SU-DHL-6 (cell line): ENCODE results near the gene RPL18.

Experiments used
- H2AFZ ChIP-seq: fragments of 200-600 bp; sonication (generic); 2 replicates; pipeline ENCODE4 v1.6.1; 2014; ENCODE audit warnings: low read depth, mild to moderate bottlenecking, moderate library complexity, mixed read lengths, antibody characterized with exemption, low read length; ENCODE audit not compliant: severe bottlenecking
- H3F3A ChIP-seq: fragments of 200-600 bp; shearing (Covaris generic); 2 replicates; pipeline ENCODE4 v1.6.0; 2016; ENCODE audit warnings: antibody characterized with exemption, mild to moderate bottlenecking; ENCODE audit not compliant: insufficient read depth
- H3K27ac ChIP-seq: fragments of 200-600 bp; sonication (generic); 2 replicates; pipeline ENCODE4 v1.5.1; 2016; ENCODE audit warnings: low read depth, mild to moderate bottlenecking, low read length, moderate library complexity, mixed read lengths
- H3K27me3 ChIP-seq: fragments of 200-600 bp; sonication (generic), shearing (Covaris generic); 2 replicates; pipeline ENCODE4 v1.6.0; 2014; ENCODE audit warnings: mild to moderate bottlenecking, low read length
- H3K36me3 ChIP-seq: fragments of 200-600 bp; sonication (generic); 2 replicates; pipeline ENCODE4 v1.6.1; 2014; ENCODE audit warnings: mild to moderate bottlenecking, low read length, mixed read lengths
- H3K4me2 ChIP-seq: fragments of 300-600, 200-600 bp; shearing (Covaris generic), sonication (generic); 2 replicates; pipeline ENCODE4 v1.6.0; 2014; ENCODE audit warnings: low read length, low read depth, mild to moderate bottlenecking; ENCODE audit not compliant: poor library complexity, severe bottlenecking
- H3K4me3 ChIP-seq: fragments of 200-600 bp; sonication (generic); 2 replicates; pipeline ENCODE4 v1.5.1; 2014; ENCODE audit warnings: antibody characterized with exemption, low read length, mild to moderate bottlenecking, mixed read lengths; ENCODE audit not compliant: insufficient read depth, poor library complexity, severe bottlenecking
- H3K79me2 ChIP-seq: fragments of 200-600 bp; sonication (generic); 2 replicates; pipeline ENCODE4 v1.6.1; 2014; ENCODE audit warnings: mild to moderate bottlenecking, low read length, moderate library complexity; ENCODE audit not compliant: insufficient read depth
- H3K9ac ChIP-seq: fragments of 200-600 bp; sonication (generic); 2 replicates; pipeline ENCODE4 v1.7.0; 2014; ENCODE audit warnings: mild to moderate bottlenecking, low read length
- H3K9me2 ChIP-seq: fragments of 200-600 bp; sonication (generic); replicated peaks from 2 replicates; pipeline ENCODE4 v1.6.1; 2014; ENCODE audit warnings: low read length; ENCODE audit not compliant: insufficient read depth
- H3K9me3 ChIP-seq: fragments of 200-600 bp; sonication (generic); 2 replicates; pipeline ENCODE4 v1.6.1; 2014; ENCODE audit warnings: low read length, mixed read lengths; ENCODE audit not compliant: insufficient read depth
- H4K20me1 ChIP-seq: fragments of 200-600 bp; sonication (generic); 2 replicates; pipeline ENCODE4 v1.6.1; 2014; ENCODE audit warnings: low read depth, mild to moderate bottlenecking, antibody characterized with exemption, low read length, moderate library complexity, mixed read lengths
- CTCF ChIP-seq: fragments of 200-600 bp; sonication (generic); IDR thresholded peaks from one replicate; pipeline ENCODE4 v1.5.1; 2017; ENCODE audit warnings: antibody characterized with exemption, mild to moderate bottlenecking, low read length, moderate library complexity; ENCODE audit not compliant: insufficient read depth, poor library complexity, severe bottlenecking
- EZH2phosphoT487 ChIP-seq: fragments of 200-600 bp; sonication (generic), shearing (Covaris generic); conservative IDR thresholded peaks from 2 replicates; pipeline ENCODE4 v1.6.1; 2018; ENCODE audit warnings: mild to moderate bottlenecking, antibody characterized with exemption, low read length, moderate library complexity, mixed read lengths

Gene RPL18

GRCh38 chr19:48644355-48644754 is 25.4 kb upstream of the RPL18 start:
- no peaks in the 10 kb centered on the region for H3K36me3 ChIP-seq
- H3K4me2 ChIP-seq: no peak overlapping the region
- no peaks in the 10 kb centered on the region for H4K20me1 ChIP-seq
- no peak overlapping the region for H3K4me3 ChIP-seq
- no peaks in the 10 kb centered on the region for H3K9me3 ChIP-seq
- H3F3A ChIP-seq: no peaks in the 10 kb centered on the region
- no peaks in the 10 kb centered on the region for H3K27me3 ChIP-seq
- no peak overlapping the region for H3K9ac ChIP-seq
- H3K79me2 ChIP-seq: no peaks in the 10 kb centered on the region
- no peak overlapping the region for H2AFZ ChIP-seq
- no peaks in the 10 kb centered on the region for H3K9me2 ChIP-seq
- TF ChIP-seq EZH2phosphoT487 (no peak), CTCF (no peak)
- H3K27ac ChIP-seq: no peak overlapping the region

- no peak overlapping the region for H3K9ac ChIP-seq
These were observed 23.9 kb upstream of the RPL18 start for GRCh38 chr19:48642862-48643261.

GRCh38 chr19:48641850-48642249 is 22.9 kb upstream of the RPL18 start:
- no peak for TF ChIP-seq EZH2phosphoT487
- no peak for TF ChIP-seq CTCF
- Histone ChIP-seq H3K9me2 (no peaks in the 10 kb centered on the region), H3K27me3 (no peaks in the 10 kb centered on the region), H4K20me1 (no peaks in the 10 kb centered on the region), H3K79me2 (no peaks in the 10 kb centered on the region), H3K4me2 (no peak overlapping the region), H3K9ac (no peak overlapping the region), H3K4me3 (no peak overlapping the region), H3K36me3 (no peaks in the 10 kb centered on the region), H3K9me3 (no peaks in the 10 kb centered on the region), H3K27ac (no peak overlapping the region), H3F3A (peaks cover 3% of the 10 kb centered on the region; the same call in 1 of the 2 replicates), H2AFZ (no peak overlapping the region)

More at GRCh38 chr19:48642862-48643261, 23.9 kb upstream of the RPL18 start:
- H3K27me3 ChIP-seq: no peaks in the 10 kb centered on the region
- no peaks in the 10 kb centered on the region for H3K79me2 ChIP-seq
- no peaks in the 10 kb centered on the region for H3K36me3 ChIP-seq
- no peak overlapping the region for H2AFZ ChIP-seq
- no peak overlapping the region for H3K27ac ChIP-seq
- H3K9me3 ChIP-seq: no peaks in the 10 kb centered on the region
- H3K9me2 ChIP-seq: no peaks in the 10 kb centered on the region
- H3K4me2 ChIP-seq: no peak overlapping the region
- TF ChIP-seq EZH2phosphoT487: no peak
- TF ChIP-seq CTCF: no peak
- H3F3A ChIP-seq: no peaks in the 10 kb centered on the region
- no peak overlapping the region for H3K4me3 ChIP-seq
- H4K20me1 ChIP-seq: no peaks in the 10 kb centered on the region
